ENCODE data around the gene UNKL. TPM values are rescaled to one million over a fixed set of nuclear protein-coding genes. Genes with fewer than 3 reads are reported as not detected.

UNKL gene
- total RNA-seq, 1 donor from 2014 or later, result 26.2 TPM

GRCh38 chr16:1326391-1326790 lies 88.1 kb downstream of the UNKL start:
- no peak for TF ChIP-seq CTCF (conservative IDR thresholded peaks at IDR 0.05)
- H3K4me3 Mint-ChIP-seq, result peak overlapping the region; percentile 58
- no peak overlapping the region for H3K27ac Mint-ChIP-seq (ENCODE audit: unreplicated experiment)
- no peak for DNase-seq (ENCODE audit: low read depth, low spot score)
- no peaks in the 10 kb centered on the region for H3K9me3 Mint-ChIP-seq
- H3K27me3 Mint-ChIP-seq (ENCODE audit: low read depth), result peaks cover 19% of the 10 kb centered on the region
- H3K4me1 Mint-ChIP-seq, result peaks cover 7% of the 10 kb centered on the region
- peaks cover 10% of the 10 kb centered on the region for H3K36me3 Mint-ChIP-seq (ENCODE audit: low read depth)

DNA sequence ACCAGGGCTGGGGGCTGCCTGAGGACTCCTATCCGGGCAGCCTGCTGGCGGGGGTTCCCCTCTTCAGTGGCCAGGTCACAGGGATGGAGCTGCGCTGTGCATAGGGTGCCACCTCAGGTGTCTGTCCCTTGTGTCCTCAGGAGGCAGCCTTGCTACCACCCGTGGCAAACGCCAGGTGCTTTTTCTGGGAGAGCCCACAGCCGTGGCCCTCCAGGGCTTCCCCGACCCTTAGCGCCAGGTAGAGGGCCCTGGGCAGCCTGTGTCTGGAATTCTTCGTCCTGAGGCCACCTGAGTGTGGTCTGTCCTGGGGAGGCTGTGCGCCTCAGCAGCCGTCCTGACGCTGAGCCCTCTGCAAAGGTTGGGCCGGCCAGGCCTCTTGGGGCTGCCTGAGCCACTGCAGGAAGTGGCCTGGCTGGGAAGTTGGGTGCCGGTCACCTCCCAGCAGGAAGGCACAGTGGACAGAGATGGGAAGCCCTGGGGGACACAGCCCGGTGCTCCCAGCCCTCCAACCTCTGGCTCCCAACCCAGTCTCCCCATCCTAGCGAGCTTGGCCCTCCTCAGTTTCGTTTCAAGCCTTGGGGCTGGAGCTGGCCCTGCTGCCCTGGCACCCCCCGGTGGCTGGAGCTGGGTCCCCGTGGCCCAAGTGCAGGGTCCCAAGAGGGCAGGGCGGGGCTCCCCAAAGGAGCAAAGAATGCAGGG lies 88.7 kb downstream of the UNKL start:
- DNase-seq (ENCODE audit: low read depth, low spot score), result no peak
- no peak for TF ChIP-seq CTCF (conservative IDR thresholded peaks at IDR 0.05)
- no peaks in the 10 kb centered on the region for H3K9me3 Mint-ChIP-seq
- H3K36me3 Mint-ChIP-seq (ENCODE audit: low read depth), result peaks cover 10% of the 10 kb centered on the region
- peak overlapping the region; percentile 44 for H3K4me3 Mint-ChIP-seq
- H3K27me3 Mint-ChIP-seq (ENCODE audit: low read depth), result peaks cover 14% of the 10 kb centered on the region
- peaks cover 5% of the 10 kb centered on the region for H3K4me1 Mint-ChIP-seq
- no peak overlapping the region for H3K27ac Mint-ChIP-seq (ENCODE audit: unreplicated experiment)

DNA sequence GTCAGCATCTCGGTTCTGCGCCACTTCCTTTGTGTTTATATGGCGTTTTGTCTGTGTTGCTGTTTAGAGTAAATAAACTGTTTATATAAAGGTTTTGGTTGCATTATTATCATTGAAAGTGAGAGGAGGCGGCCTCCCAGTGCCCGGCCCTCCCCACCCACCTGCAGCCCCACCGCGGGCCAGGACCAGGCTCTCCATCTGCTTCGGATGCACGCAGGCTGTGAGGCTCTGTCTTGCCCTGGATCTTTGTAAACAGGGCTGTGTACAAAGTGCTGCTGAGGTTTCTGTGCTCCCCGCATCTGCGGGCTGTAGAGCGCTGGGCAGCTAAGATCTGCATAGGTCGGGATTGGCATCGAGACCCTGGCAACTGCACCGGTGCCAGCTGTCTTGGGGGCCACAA lies 89.2 kb downstream of the UNKL start:
- peaks cover 10% of the 10 kb centered on the region for H3K36me3 Mint-ChIP-seq (ENCODE audit: low read depth)
- TF ChIP-seq CTCF (conservative IDR thresholded peaks at IDR 0.05), result no peak
- H3K27ac Mint-ChIP-seq (ENCODE audit: unreplicated experiment), result no peak overlapping the region
- H3K4me1 Mint-ChIP-seq, result peaks cover 5% of the 10 kb centered on the region
- H3K4me3 Mint-ChIP-seq, result peak overlapping the region; percentile 44
- peaks cover 11% of the 10 kb centered on the region for H3K27me3 Mint-ChIP-seq (ENCODE audit: low read depth)
- no peak for DNase-seq (ENCODE audit: low read depth, low spot score)
- H3K9me3 Mint-ChIP-seq, result no peaks in the 10 kb centered on the region

DNA sequence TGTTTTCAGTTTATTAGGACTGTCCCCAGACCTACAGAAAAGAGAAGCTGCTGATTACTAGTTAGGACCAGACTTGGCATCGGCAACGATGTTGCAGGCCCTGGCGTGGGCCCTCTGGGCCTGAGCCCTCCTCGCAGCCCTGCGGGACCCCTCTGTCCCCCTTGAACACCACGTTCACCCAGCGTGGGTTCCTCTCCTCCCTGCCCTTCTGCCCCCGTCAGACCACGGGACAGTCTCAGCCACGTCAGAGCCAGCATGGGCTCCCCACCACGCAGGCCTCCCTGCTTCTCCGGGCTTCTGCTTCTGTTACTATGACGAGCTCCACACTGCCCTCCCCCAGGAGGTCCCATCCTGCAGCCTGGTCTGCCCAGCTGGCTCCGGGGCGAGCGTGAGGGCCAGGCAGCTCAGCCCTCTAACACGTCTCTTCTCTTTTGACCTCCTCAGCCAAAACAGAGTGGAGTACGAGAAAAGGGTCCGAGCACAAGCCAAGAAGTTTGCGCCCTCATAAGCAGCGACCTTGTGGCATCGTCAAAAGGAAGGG lies 90.1 kb downstream of the UNKL start:
- Mint-ChIP-seq H3K36me3 (ENCODE audit: low read depth) (peaks cover 12% of the 10 kb centered on the region), H3K27ac (ENCODE audit: unreplicated experiment) (no peak overlapping the region), H3K4me3 (peak overlapping the region; percentile 19), H3K27me3 (ENCODE audit: low read depth) (peaks cover 8% of the 10 kb centered on the region), H3K9me3 (no peaks in the 10 kb centered on the region), H3K4me1 (peaks cover 5% of the 10 kb centered on the region)
- DNase-seq (ENCODE audit: low read depth, low spot score), result no peak
- TF ChIP-seq CTCF (conservative IDR thresholded peaks at IDR 0.05), result no peak

- TF ChIP-seq CTCF (conservative IDR thresholded peaks at IDR 0.05), result no peak
- no peak for DNase-seq (ENCODE audit: low read depth, low spot score)
- Mint-ChIP-seq H3K4me1 (peaks cover 5% of the 10 kb centered on the region), H3K36me3 (ENCODE audit: low read depth) (peaks cover 13% of the 10 kb centered on the region), H3K27me3 (ENCODE audit: low read depth) (peaks cover 4% of the 10 kb centered on the region), H3K27ac (ENCODE audit: unreplicated experiment) (no peak overlapping the region), H3K4me3 (peak overlapping the region; percentile 19), H3K9me3 (no peaks in the 10 kb centered on the region)
Observed at GRCh38 chr16:1323296-1324239, 90.9 kb downstream of the UNKL start.
